SK-N-MC (cell line): ENCODE results near the gene CHCHD5.
"Not testable (repeated sequence)": the region's sequence is repeated elsewhere in the genome, so short reads cannot be mapped to it uniquely, and the experiment has no call there.

Experiments used
- DNase-seq: peaks from one replicate; pipeline ENCODE4 v3.0.0-alpha.2; 2011; ENCODE audit warnings: low read depth, low spot score
- H3K27ac ChIP-seq: fragments of 200-600 bp; sonication (generic); 2 replicates; pipeline ENCODE4 v1.5.1; 2016; ENCODE audit warnings: mixed run types
- H3K36me3 ChIP-seq: fragments of 200-600 bp; sonication (generic); 2 replicates; pipeline ENCODE4 v1.6.1; 2017; ENCODE audit warnings: antibody characterized with exemption, low read length, mixed read lengths; ENCODE audit not compliant: insufficient read depth
- H3K4me3 ChIP-seq: fragments of 200-600 bp; sonication (generic); 2 replicates; pipeline ENCODE4 v1.5.1; 2016
- H3K9ac ChIP-seq: fragments of 200-600 bp; sonication (generic); 2 replicates; pipeline ENCODE4 v1.8.0; 2017; ENCODE audit warnings: mixed run types, mixed read lengths; ENCODE audit not compliant: insufficient read length
- H3K9me3 ChIP-seq: fragments of 200-600 bp; sonication (generic); 2 replicates; pipeline ENCODE4 v1.6.1; 2017; ENCODE audit warnings: low read depth, mild to moderate bottlenecking, antibody characterized with exemption, low read length, moderate library complexity, mixed read lengths
- EZH2 ChIP-seq: fragments of 200-600 bp; sonication (generic); IDR thresholded peaks from one replicate; pipeline ENCODE4 v1.6.1; 2017; ENCODE audit warnings: antibody characterized with exemption
- FOXP2 ChIP-seq: optimal IDR thresholded peaks from 2 replicates; pipeline ENCODE3; 2011; ENCODE audit warnings: mild to moderate bottlenecking, moderate library complexity; ENCODE audit not compliant: insufficient read depth; ENCODE audit errors: extremely low read length, control extremely low read depth
- POLR2AphosphoS5 ChIP-seq: IDR thresholded peaks from 2 replicates; pipeline ENCODE4 v1.6.1; 2012; ENCODE audit warnings: mild to moderate bottlenecking, low read depth, low read length, borderline replicate concordance

Gene CHCHD5

GRCh38 chr2:112614201-112614840 is 29.9 kb downstream of the CHCHD5 start:
- Histone ChIP-seq H3K36me3 (no peaks in the 10 kb centered on the region), H3K4me3 (no peak overlapping the region), H3K9ac (no peak overlapping the region), H3K9me3 (no peaks in the 10 kb centered on the region), H3K27ac (no peak overlapping the region)
- no peak for DNase-seq
- TF ChIP-seq FOXP2 (no peak), EZH2 (no peak), POLR2AphosphoS5 (no peak)

DNA sequence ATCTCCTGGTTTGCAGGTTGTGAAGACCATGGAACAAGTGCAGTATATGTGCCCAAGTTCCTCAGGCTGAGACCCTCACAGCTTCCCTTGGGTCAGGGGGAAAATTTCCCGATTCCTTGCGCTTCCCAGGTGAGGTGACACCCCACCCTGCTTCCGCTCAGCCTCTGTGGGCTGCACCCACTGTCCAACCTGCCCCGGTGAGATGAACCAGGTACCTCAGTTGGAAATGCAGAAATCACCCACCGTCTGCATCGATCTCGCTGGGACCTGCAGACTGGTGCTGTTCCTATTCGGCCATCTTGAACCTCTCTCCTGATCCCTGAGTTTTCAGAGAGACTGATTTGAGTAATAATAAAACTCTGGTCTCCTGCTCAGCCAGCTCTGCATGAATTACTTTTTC is 30.6 kb downstream of the CHCHD5 start:
- no peak for TF ChIP-seq POLR2AphosphoS5
- TF ChIP-seq EZH2 = no peak
- no peaks in the 10 kb centered on the region for H3K36me3 ChIP-seq
- H3K27ac ChIP-seq = no peak overlapping the region
- no peak overlapping the region for H3K9ac ChIP-seq
- no peaks in the 10 kb centered on the region for H3K9me3 ChIP-seq
- H3K4me3 ChIP-seq = no peak overlapping the region
- no peak for DNase-seq

DNA sequence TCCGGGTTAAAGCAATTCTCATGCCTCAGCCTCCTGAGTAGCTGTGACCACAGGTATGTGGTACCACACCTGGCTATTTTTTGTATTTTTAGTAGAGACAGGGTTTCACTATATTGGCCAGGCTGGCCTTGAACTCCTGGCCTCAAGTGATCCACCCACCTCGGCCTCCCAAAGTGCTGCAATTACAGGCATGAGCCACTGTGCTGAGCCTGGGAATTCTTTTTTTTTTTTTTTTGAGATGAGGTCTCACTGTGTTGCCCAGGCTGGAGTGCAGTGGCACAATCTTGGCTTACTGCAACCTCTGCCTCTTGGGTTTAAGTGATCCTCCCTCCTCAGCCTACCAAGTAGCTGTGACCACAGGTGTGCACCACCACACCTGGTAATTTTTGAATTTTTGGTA is 31.4 kb downstream of the CHCHD5 start:
- not testable (repeated sequence) for DNase-seq, H3K9me3 ChIP-seq, H3K4me3 ChIP-seq, H3K27ac ChIP-seq, H3K9ac ChIP-seq, H3K36me3 ChIP-seq

GRCh38 chr2:112618383-112618782 is 34.0 kb downstream of the CHCHD5 start:
- H3K4me3 ChIP-seq = no peak overlapping the region
- TF ChIP-seq POLR2AphosphoS5 (no peak), EZH2 (no peak), FOXP2 (no peak)
- no peak for DNase-seq
- no peaks in the 10 kb centered on the region for H3K9me3 ChIP-seq
- no peak overlapping the region for H3K27ac ChIP-seq
- no peak overlapping the region for H3K9ac ChIP-seq
- H3K36me3 ChIP-seq = no peaks in the 10 kb centered on the region

DNA sequence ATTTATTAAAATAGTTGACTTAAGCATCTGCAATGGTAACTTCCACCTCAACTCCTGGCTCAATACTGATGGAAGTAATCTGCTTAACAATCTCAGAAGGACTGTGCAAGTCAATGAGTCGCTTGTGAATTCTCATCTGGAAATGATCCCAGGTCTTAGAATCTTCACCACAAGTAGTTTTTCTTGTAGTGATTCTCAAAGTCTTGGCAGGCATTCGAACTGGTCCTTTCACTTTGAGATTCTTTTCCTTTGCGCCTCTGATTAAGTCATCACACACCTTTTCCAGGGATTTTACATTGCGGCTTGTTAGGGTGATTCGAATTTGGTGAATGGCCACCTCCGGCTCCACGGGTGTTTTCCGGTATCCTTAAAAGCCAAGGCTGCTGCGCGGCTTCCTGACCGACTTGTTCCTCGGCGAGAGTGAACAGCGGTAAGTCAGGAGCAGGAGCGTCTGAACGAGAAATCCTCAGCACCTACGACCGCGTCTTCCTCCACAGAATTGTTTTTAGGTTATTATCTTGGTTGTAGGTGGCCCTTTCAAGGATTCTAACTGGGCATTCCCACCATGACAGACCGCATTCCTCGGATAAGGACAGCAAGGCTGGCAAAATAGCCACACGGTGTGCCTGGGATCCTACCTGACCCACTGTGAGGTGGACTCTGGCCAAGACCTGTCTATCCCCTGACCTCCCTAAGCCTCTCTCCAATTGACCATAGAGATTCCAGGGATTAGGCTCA is 37.5 kb downstream of the CHCHD5 start:
- H3K4me3 ChIP-seq = no peak overlapping the region

GRCh38 chr2:112622528-112622849 is 38.1 kb downstream of the CHCHD5 start:
- Histone ChIP-seq H3K9me3 (no peaks in the 10 kb centered on the region), H3K4me3 (no peak overlapping the region), H3K27ac (no peak overlapping the region), H3K36me3 (no peaks in the 10 kb centered on the region), H3K9ac (no peak overlapping the region)
- DNase-seq = no peak
- TF ChIP-seq POLR2AphosphoS5 (no peak), EZH2 (no peak), FOXP2 (no peak)

More for the DNA sequence above, 37.5 kb downstream of the CHCHD5 start:
- Histone ChIP-seq H3K9ac (no peak overlapping the region), H3K27ac (no peak overlapping the region), H3K9me3 (no peaks in the 10 kb centered on the region), H3K36me3 (no peaks in the 10 kb centered on the region)
- TF ChIP-seq EZH2 (no peak), POLR2AphosphoS5 (no peak), FOXP2 (no peak)
- DNase-seq = no peak

DNA sequence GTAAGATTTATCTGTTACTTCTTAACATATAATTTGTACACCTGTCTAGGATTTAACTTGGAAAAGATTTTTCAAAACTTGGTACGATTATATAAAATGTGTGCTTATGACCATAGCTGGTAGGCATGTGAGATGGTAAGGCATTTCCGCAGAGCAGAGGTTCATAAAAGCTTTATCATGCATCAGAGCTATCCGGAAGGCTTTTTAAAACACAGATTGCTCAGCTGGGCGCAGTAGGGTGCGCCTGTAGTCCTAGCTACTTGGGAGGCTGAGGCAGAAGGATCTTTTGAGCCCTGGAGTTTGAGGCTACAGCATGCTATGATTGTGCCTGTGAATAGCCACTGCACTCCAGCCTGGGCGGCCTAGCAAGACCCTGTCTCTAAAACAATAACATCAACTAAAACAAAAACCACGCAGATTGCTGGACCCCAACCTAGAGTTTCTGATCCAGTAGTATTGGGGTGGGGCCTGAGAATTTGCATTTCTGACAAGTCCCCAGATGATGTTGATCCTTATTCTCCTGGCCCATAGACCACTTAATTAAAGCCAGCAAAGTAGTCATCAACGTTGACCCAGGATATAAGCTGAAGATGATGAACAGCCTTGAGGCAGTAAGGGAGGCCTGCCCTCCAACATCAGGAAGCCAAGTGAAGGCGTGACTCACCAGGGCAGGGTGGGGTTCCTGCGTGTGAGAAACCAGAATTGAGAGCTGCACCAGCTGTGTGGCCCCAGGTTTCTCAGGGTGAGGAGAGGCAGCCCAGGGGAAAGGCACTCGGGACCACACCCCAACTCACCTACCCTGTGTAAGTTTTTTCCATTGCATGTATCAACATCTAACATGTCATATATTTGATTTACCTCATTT is 39.7 kb downstream of the CHCHD5 start:
- Histone ChIP-seq H3K4me3 (no peak overlapping the region), H3K27ac (no peak overlapping the region), H3K36me3 (no peaks in the 10 kb centered on the region), H3K9me3 (no peaks in the 10 kb centered on the region), H3K9ac (no peak overlapping the region)
- DNase-seq = no peak
- TF ChIP-seq EZH2 (no peak), POLR2AphosphoS5 (no peak), FOXP2 (no peak)

DNA sequence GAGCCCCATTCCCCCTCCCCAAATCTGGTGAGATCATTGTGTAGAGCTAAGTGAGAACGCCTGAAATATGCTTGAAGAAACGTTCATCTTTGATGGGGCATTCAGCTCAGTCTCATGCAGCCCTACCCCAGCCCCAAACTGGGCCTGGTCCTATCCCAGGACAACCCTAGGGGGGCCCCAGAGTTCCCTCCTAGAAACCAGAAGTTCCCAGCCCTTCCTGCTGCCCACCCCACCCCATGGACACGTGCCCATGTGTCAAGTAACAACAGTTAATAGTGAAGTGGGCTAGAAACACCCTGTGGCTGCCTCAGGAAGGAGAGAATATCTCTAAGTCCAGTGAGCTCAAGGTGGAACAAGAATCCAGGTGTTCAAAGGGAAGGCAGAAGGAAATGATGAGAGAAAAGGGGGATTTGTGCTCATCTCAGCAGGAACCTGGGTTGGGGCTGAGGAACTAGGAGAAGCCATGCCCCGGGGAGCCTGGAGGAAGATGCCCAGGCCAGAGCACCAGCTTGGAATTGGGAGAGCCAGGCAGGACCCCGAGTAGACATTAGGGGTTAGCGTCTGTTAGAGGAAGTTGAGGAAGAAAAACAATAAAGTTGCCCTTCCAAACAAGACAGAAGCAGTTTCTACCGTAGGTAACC is 41.2 kb downstream of the CHCHD5 start:
- no peak for TF ChIP-seq FOXP2
- TF ChIP-seq EZH2 = no peak
- no peak for TF ChIP-seq POLR2AphosphoS5
- no peak for DNase-seq
- no peaks in the 10 kb centered on the region for H3K9me3 ChIP-seq
- no peaks in the 10 kb centered on the region for H3K36me3 ChIP-seq
- no peak overlapping the region for H3K27ac ChIP-seq
- no peak overlapping the region for H3K9ac ChIP-seq
- H3K4me3 ChIP-seq = no peak overlapping the region
